Frontal cortex (tissue), 4 donors: Measurements from ENCODE around the gene EMP3. TPM values are rescaled to one million over a fixed set of nuclear protein-coding genes. Genes with fewer than 3 reads are reported as not detected.
A peak's percentile ranks its signal among the peaks of the same experiment; 100 is the strongest.
"Not testable (repeated sequence)": the region's sequence is repeated elsewhere in the genome, so short reads cannot be mapped to it uniquely, and the experiment has no call there.

ENCODE experiments used
- DNase-seq, 2 donors: peaks; one replicate each; pipeline ENCODE4 v3.0.0; 2012; ENCODE audit warnings: low spot score in 2 of 2
- FAIRE-seq: peaks from 2 replicates; lab custom pipeline; 2012; peaks lifted over from hg19 to GRCh38; lab: Jason Lieb, UNC
- total RNA-seq: library from RNA; depleted of rRNA; stranded (reverse); fragments of >200 nt; gene quantifications from one replicate; pipeline ENCODE4 v1.2.3, GENCODE V29; 2014
- donor health status: control.
- donor health status: control.
- donor health status: control.

The EMP3 gene
- total RNA-seq, 1 donor from 2014 or later: 3.7 TPM

- FAIRE-seq (no peak), DNase-seq (no peak)
Observed at GRCh38 chr19:48311384-48311783, 14.0 kb upstream of the EMP3 start.

GRCh38 chr19:48315712-48316111 is 9.6 kb upstream of the EMP3 start:
- DNase-seq: no peak
- FAIRE-seq: no peak

GRCh38 chr19:48317708-48317960 is 7.7 kb upstream of the EMP3 start:
- not testable (repeated sequence) for FAIRE-seq, DNase-seq

GRCh38 chr19:48318286-48318987 is 6.9 kb upstream of the EMP3 start:
- FAIRE-seq (no peak), DNase-seq (no peak)

- no peak for FAIRE-seq
Observed at GRCh38 chr19:48319647-48320541, 5.5 kb upstream of the EMP3 start.

GRCh38 chr19:48321372-48321621 is 4.1 kb upstream of the EMP3 start:
- FAIRE-seq: no peak
- peak; percentile 72 to 89 for DNase-seq

More at GRCh38 chr19:48319647-48320541, 5.5 kb upstream of the EMP3 start:
- peak; percentile 54 to 57 for DNase-seq

- DNase-seq: peak; percentile 96 to 99
- no peak for FAIRE-seq
Observed at GRCh38 chr19:48321622-48322591, 3.4 kb upstream of the EMP3 start.

GRCh38 chr19:48329167-48329891 is 4.0 kb downstream of the EMP3 start:
- FAIRE-seq (no peak), DNase-seq (no peak)

- FAIRE-seq (peak; percentile 6), DNase-seq (peak; percentile 84 to 86)
Observed at GRCh38 chr19:48330012-48330681, 4.8 kb downstream of the EMP3 start.

- no peak for DNase-seq
- no peak for FAIRE-seq
Observed at GRCh38 chr19:48332351-48332661, 7.0 kb downstream of the EMP3 start.

GRCh38 chr19:48332662-48333466 is 7.5 kb downstream of the EMP3 start:
- peak; percentile 83 to 86 for DNase-seq
- FAIRE-seq: no peak

GRCh38 chr19:48333467-48334384 is 8.4 kb downstream of the EMP3 start:
- no peak for FAIRE-seq
- peak; percentile 83 to 88 for DNase-seq

- FAIRE-seq: no peak
Observed at GRCh38 chr19:48338253-48338755, 13.0 kb downstream of the EMP3 start.

GRCh38 chr19:48338802-48339503 is 13.6 kb downstream of the EMP3 start:
- no peak for DNase-seq
- no peak for FAIRE-seq

More at GRCh38 chr19:48338253-48338755, 13.0 kb downstream of the EMP3 start:
- no peak for DNase-seq

GRCh38 chr19:48340995-48341394 is 15.6 kb downstream of the EMP3 start:
- peak in 1 of 2 donors; percentile 64 for DNase-seq
- no peak for FAIRE-seq

GRCh38 chr19:48341515-48342413 is 16.4 kb downstream of the EMP3 start:
- DNase-seq (no peak), FAIRE-seq (no peak)
